Adrenal gland (tissue), 12 donors: ENCODE data around the gene DAB2IP. TPM values are rescaled to one million over a fixed set of nuclear protein-coding genes. Genes with fewer than 3 reads are reported as not detected.
A peak's percentile ranks its signal among the peaks of the same experiment; 100 is the strongest.

ENCODE experiments used
- DNase-seq, 7 donors: peaks; one replicate each; pipeline ENCODE4 v3.0.0-alpha.2; 2019 to 2020
- H3K27ac ChIP-seq, 5 donors: fragments of 200-600 bp; sonication (generic) in 4 of 5; 1 replicate in 3 of 5; 2 replicates in 2 of 5; pipeline versions ENCODE4 v1.5.1 to v1.8.0; 2016 to 2020; ENCODE audit warnings: mild to moderate bottlenecking in 1 of 5
- H3K27me3 ChIP-seq: fragments of 200-600 bp; 2 replicates; pipeline ENCODE4 v1.8.0; 2021
- H3K36me3 ChIP-seq, 2 donors: fragments of 200-600 bp; replicated peaks in 1 of 2; 1 replicate in 1 of 2; 2 replicates in 1 of 2; pipeline versions ENCODE4 v1.5.1 to v1.8.0; 2018 to 2022
- H3K4me1 ChIP-seq, 2 donors: fragments of 200-600 bp; replicated peaks in 1 of 2; 1 replicate in 1 of 2; 2 replicates in 1 of 2; pipeline versions ENCODE4 v1.5.1 to v1.8.0; 2018 to 2021
- H3K4me3 ChIP-seq, 4 donors: fragments of 200-600 bp; sonication (generic) in 3 of 4; one replicate each; pipeline ENCODE4 v1.5.1; 2016 to 2018
- H3K9me3 ChIP-seq, 3 donors: fragments of 200-600 bp; sonication (generic) in 1 of 3; replicated peaks in 1 of 3; 1 replicate in 2 of 3; 2 replicates in 1 of 3; pipeline versions ENCODE4 v1.5.1 to v1.8.0; 2016 to 2021
- POLR2A ChIP-seq, 2 donors: fragments of 450-650 bp; IDR thresholded peaks; one replicate each; pipeline ENCODE4 v1.6.1; 2017; ENCODE audit warnings: antibody characterized with exemption in 2 of 2, mild to moderate bottlenecking in 2 of 2, moderate library complexity in 1 of 2
- WGBS, 4 donors: extraction: QIAGEN DNeasy Blood & Tissue Kit in 2 of 4; methylation state at CpG; one replicate each; pipeline versions ENCODE4 v1.1.5 to v1.1.7; 2013 to 2017; 5-methylcytosine and 5-hydroxymethylcytosine counted together
- intact Hi-C, 2 donors: fragments of 100-400 bp; cut with DNase I; formaldehyde crosslinking; loops; one replicate each; pipeline versions ENCODE4 v1.14.1 to v1.15.0; 2022 to 2023
- polyA plus RNA-seq, 3 donors: library from polyadenylated mRNA; stranded (reverse); fragments of 200-250 nt in 2 of 3; fragments of 350-450 nt in 1 of 3; fragmentation: Illumina TruSeq in 1 of 3; extraction: RNeasy Lipid Tissue Mini Kit (QIAGEN cat#74804) in 1 of 3; gene quantifications; one replicate each; pipeline ENCODE4 v1.2.3, GENCODE V29; 2013 to 2014
- total RNA-seq, 9 donors: library from RNA; depleted of rRNA in 4 of 9; stranded (reverse); fragments of >200 nt in 4 of 9; fragments of 120-200 nt in 1 of 9; fragmentation: NEBNext Ultra II Directional in 1 of 9; extraction: Animal tissue kit (Norgen Biotek cat#: 25700) in 1 of 9; gene quantifications; one replicate each; pipeline versions ENCODE4 v1.1.0 to v1.2.4, GENCODE V29; 2013 to 2023
- TF ChIP-seq, protein P1 (sequence below), 6 experiments: fragments of 450-650 bp in 4 of 6; fragments of 200-600 bp in 2 of 6; sonication (generic) in 1 of 6; IDR thresholded peaks; 1 replicate in 5 of 6; 2 replicates in 1 of 6; pipeline versions ENCODE4 v1.5.1 to v1.8.0; 2016 to 2021; ENCODE audit warnings: antibody characterized with exemption in 6 of 6, mild to moderate bottlenecking in 2 of 6, moderate library complexity in 1 of 6
- donor health status: healthy with polysubstance abuse.
- donor health status: Bipolar disorder and iron deficiency.
- donor health status: DM: yes; HTN: yes; CAD: no.
- donor health status: DM: no; HTN: no; CAD: no.
- donor health status: DM: no; HTN: no; CAD: no.
- donor health status: DM: yes; HTN: yes; CAD: no.

Gene DAB2IP
- total and polyA plus RNA-seq, 12 donors = 12.0 to 52.2 (median 43.9) TPM

DNA sequence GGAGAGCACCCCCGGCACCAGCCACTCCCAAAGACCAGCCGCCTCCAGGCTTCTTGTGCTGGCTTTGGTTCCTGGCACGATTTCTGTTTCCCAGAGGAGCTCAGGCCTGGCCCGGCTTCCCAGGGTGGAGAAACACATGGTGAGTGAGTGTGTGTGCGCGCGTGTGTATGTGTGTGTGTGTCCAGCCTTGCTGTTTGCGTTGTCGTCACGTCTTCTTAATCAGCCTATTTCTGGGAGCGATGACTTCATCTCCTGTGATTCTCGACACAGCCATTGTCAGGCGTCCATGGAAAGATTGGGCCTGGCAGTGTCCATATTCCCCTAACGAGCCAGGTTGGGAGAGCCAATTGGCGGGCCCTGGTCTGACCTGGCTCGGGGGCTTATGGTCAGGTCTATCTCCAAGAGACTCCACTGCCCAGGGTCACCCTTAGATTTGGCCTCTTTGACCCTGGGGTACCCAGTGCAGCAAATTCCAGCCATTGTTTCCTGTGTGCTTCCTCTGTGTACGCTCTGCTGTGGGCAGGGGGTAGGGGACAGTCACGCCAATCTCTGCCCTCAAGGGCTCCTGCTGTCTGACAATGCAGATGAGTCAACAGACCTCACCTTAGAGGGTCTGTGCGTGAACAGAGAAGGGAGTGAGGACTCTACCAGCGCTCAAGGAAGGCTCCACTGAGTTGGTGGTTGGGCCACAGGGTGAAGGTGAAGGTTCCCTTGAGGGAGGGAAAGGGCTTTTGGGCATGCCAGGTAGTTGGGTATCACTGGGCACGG, 73.8 kb downstream of the DAB2IP start:
- peaks cover 11 to 36% of the 10 kb centered on the region in 2 donors for H3K4me1 ChIP-seq
- peak overlapping the region in 4 of 5 donors; percentile 24 to 90 (median 66) for H3K27ac ChIP-seq
- H3K36me3 ChIP-seq = no peaks in the 10 kb centered on the region
- TF ChIP-seq POLR2A (IDR thresholded peaks at IDR 0.05) = no peak
- TF ChIP-seq, protein P1, sequence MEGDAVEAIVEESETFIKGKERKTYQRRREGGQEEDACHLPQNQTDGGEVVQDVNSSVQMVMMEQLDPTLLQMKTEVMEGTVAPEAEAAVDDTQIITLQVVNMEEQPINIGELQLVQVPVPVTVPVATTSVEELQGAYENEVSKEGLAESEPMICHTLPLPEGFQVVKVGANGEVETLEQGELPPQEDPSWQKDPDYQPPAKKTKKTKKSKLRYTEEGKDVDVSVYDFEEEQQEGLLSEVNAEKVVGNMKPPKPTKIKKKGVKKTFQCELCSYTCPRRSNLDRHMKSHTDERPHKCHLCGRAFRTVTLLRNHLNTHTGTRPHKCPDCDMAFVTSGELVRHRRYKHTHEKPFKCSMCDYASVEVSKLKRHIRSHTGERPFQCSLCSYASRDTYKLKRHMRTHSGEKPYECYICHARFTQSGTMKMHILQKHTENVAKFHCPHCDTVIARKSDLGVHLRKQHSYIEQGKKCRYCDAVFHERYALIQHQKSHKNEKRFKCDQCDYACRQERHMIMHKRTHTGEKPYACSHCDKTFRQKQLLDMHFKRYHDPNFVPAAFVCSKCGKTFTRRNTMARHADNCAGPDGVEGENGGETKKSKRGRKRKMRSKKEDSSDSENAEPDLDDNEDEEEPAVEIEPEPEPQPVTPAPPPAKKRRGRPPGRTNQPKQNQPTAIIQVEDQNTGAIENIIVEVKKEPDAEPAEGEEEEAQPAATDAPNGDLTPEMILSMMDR (IDR thresholded peaks at IDR 0.05) = no peak
- H3K27me3 ChIP-seq = no peaks in the 10 kb centered on the region
- peak; percentile 70 to 96 (median 78) for DNase-seq
- WGBS, 4 donors = 71 to 77% (median 72%) methylated on average over 19 to 21 of the region's 21 CpGs
- H3K4me3 ChIP-seq = no peak overlapping the region
- intact Hi-C loops = loop anchor here in 1 of 2 donors (10.0 kb wide), 1 partner anchor 130 kb away; no protein-coding TSS in a partner anchor
- no peaks in the 10 kb centered on the region for H3K9me3 ChIP-seq

DNA sequence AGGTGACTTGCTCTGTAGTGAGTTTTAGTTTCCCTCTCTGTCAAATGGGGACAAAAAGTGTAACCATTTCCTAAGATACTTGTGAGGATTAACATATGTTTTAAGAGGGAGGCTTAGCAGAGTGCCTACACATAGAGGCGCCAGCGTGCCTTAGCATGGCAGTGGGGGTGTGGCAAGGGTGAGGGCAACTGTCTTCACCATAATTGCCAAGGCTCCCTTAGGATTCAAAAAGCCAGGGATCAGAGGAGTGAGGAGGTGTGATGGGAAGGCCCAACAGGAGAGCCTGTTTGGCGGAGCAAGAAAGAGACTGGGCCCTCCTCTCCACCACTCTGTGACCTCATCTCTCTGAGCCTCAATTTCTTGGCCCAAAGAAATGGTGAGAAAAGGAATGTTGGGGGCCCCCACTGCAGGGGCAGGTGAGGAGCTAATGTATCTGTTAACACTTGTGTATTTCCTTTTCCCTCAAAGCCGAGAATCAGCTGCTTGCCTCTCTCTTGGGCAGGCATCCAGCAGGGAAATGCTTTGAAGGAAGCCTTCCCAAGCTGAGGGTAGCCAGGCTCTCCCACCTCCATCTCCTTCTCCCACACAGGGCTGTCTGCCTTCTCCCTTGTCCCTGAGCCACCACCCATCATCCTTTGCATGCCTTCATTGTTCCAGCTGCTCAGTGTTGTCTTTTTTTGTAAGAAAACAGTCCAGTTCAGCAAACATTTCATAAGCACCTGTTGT, 76.0 kb downstream of the DAB2IP start:
- TF ChIP-seq, protein P1 (IDR thresholded peaks at IDR 0.05) = no peak
- TF ChIP-seq POLR2A (IDR thresholded peaks at IDR 0.05) = no peak
- 78 to 87% (median 85%) methylated on average over 4 of the region's 4 CpGs for WGBS, 4 donors
- no peaks in the 10 kb centered on the region for H3K36me3 ChIP-seq
- no peak for DNase-seq
- no peaks in the 10 kb centered on the region for H3K27me3 ChIP-seq
- H3K9me3 ChIP-seq = no peaks in the 10 kb centered on the region
- intact Hi-C loops = loop anchor here in 1 of 2 donors (10.0 kb wide), 1 partner anchor 127 kb away; no protein-coding TSS in a partner anchor
- peaks cover 0 to 17% of the 10 kb centered on the region in 2 donors for H3K4me1 ChIP-seq
- H3K27ac ChIP-seq = no peak overlapping the region
- H3K4me3 ChIP-seq = no peak overlapping the region

DNA sequence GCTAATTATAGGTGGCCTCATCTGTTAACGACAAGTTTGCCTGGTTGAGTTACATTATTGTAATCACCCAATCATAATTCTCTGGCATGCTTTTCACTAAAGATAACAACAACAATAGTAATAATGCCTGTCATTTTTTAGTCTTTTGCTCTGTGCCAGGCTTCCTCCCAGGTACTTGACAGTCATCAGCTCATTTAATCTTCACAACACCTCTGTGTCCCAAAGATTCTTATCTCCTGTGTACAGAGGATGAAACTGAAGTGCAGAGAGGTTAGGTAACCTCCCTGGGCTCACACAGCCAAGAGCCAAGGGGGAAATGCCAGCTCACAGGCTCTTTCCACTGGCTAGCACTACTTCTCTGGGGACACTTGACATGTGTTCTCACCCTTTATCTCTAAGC, 77.5 kb downstream of the DAB2IP start:
- intact Hi-C loops = loop anchor here in 1 of 2 donors (10.0 kb wide), 1 partner anchor 126 kb away; no protein-coding TSS in a partner anchor
- no peak overlapping the region for H3K27ac ChIP-seq
- TF ChIP-seq, protein P1 (IDR thresholded peaks at IDR 0.05) = no peak
- no peak for TF ChIP-seq POLR2A (IDR thresholded peaks at IDR 0.05)

More for the DNA sequence above, 77.5 kb downstream of the DAB2IP start:
- no peaks in the 10 kb centered on the region for H3K36me3 ChIP-seq
- H3K9me3 ChIP-seq = no peaks in the 10 kb centered on the region
- H3K27me3 ChIP-seq = no peaks in the 10 kb centered on the region
- H3K4me1 ChIP-seq = peaks cover 0 to 12% of the 10 kb centered on the region in 2 donors
- DNase-seq = no peak
- H3K4me3 ChIP-seq = no peak overlapping the region
- 71 to 91% (median 75%) methylated on average over 1 of the region's 1 CpG for WGBS, 4 donors
